ENCODE results near the gene KCNAB3. TPM values are rescaled to one million over a fixed set of nuclear protein-coding genes. Genes with fewer than 3 reads are reported as not detected.

KCNAB3 gene
- total and polyA plus RNA-seq, 4 donors = 0.23 to 0.67 (median 0.42) TPM

GRCh38 chr17:7951143-7951792, 21.6 kb upstream of the KCNAB3 start:
- no peak overlapping the region for H3K9ac ChIP-seq (ENCODE audit: low read depth in 1 of 2, low read length in 2 of 2)
- no peak overlapping the region for H3K4me3 ChIP-seq (ENCODE audit: low read depth in 1 of 3, low read length in 3 of 3)
- H3K4me1 ChIP-seq (ENCODE audit: control insufficient read depth in 4 of 4, insufficient read depth in 4 of 4, low read length in 3 of 4) = no peaks in the 10 kb centered on the region
- no peak for DNase-seq (ENCODE audit: low spot score)
- H3K36me3 ChIP-seq (ENCODE audit: control insufficient read depth in 4 of 4, insufficient read depth in 3 of 4, low read depth in 1 of 4, low read length in 3 of 4) = peaks cover 4 to 32% (median 19%) of the 10 kb centered on the region in 4 donors
- TF ChIP-seq HNF4A (conservative IDR thresholded peaks at IDR 0.05) (no peak), MAX (IDR thresholded peaks at IDR 0.05) (no peak), REST (IDR thresholded peaks at IDR 0.05) (no peak), ZBTB33 (IDR thresholded peaks at IDR 0.05) (no peak)
- no peaks in the 10 kb centered on the region for H3K27me3 ChIP-seq (ENCODE audit: control insufficient read depth in 4 of 4, insufficient read depth in 4 of 4, low read length in 3 of 4)
- 83% methylated on average over 5 of the region's 5 CpGs for WGBS
- no peaks in the 10 kb centered on the region for H3K9me3 ChIP-seq (ENCODE audit: control insufficient read depth in 4 of 4, low read length in 3 of 4)
- no peak overlapping the region for H3K27ac ChIP-seq (ENCODE audit: low read depth in 1 of 2, low read length in 2 of 2)

- 78% methylated on average over 3 of the region's 3 CpGs for WGBS
- Histone ChIP-seq H3K27ac (ENCODE audit: low read depth in 1 of 2, low read length in 2 of 2) (no peak overlapping the region), H3K36me3 (ENCODE audit: control insufficient read depth in 4 of 4, insufficient read depth in 3 of 4, low read depth in 1 of 4, low read length in 3 of 4) (peaks cover 4 to 39% (median 25%) of the 10 kb centered on the region in 4 donors)
Measured at GRCh38 chr17:7950578-7950977, 20.9 kb upstream of the KCNAB3 start.

More at GRCh38 chr17:7950578-7950977, 20.9 kb upstream of the KCNAB3 start:
- H3K9me3 ChIP-seq (ENCODE audit: control insufficient read depth in 4 of 4, low read length in 3 of 4) = no peaks in the 10 kb centered on the region
- no peak overlapping the region for H3K9ac ChIP-seq (ENCODE audit: low read depth in 1 of 2, low read length in 2 of 2)
- no peak for DNase-seq (ENCODE audit: low spot score)
- H3K4me1 ChIP-seq (ENCODE audit: control insufficient read depth in 4 of 4, insufficient read depth in 4 of 4, low read length in 3 of 4) = no peaks in the 10 kb centered on the region
- TF ChIP-seq FOXA2 (IDR thresholded peaks at IDR 0.05) (no peak), HNF4G (IDR thresholded peaks at IDR 0.05) (no peak), FOXA1 (IDR thresholded peaks at IDR 0.05) (no peak), TAF1 (conservative IDR thresholded peaks at IDR 0.05) (no peak), CTCF (IDR thresholded peaks at IDR 0.05; ENCODE audit: low read depth, low read length, missing input control) (no peak), EGR1 (IDR thresholded peaks at IDR 0.05; ENCODE audit: low read depth in 2 of 2) (no peak), MAX (IDR thresholded peaks at IDR 0.05) (no peak), RAD21 (IDR thresholded peaks at IDR 0.05) (no peak), NR2F2 (IDR thresholded peaks at IDR 0.05) (no peak), YY1 (IDR thresholded peaks at IDR 0.05) (no peak), HNF4A (conservative IDR thresholded peaks at IDR 0.05) (no peak), ATF3 (IDR thresholded peaks at IDR 0.05) (no peak), SP1 (IDR thresholded peaks at IDR 0.05) (no peak), ZBTB33 (IDR thresholded peaks at IDR 0.05) (no peak), RXRA (IDR thresholded peaks at IDR 0.05) (no peak), GABPA (IDR thresholded peaks at IDR 0.05 in 1 of 2, conservative IDR thresholded peaks at IDR 0.05 in 1 of 2) (no peak)
- no peak overlapping the region for H3K4me3 ChIP-seq (ENCODE audit: low read depth in 1 of 3, low read length in 3 of 3)
- H3K27me3 ChIP-seq (ENCODE audit: control insufficient read depth in 4 of 4, insufficient read depth in 4 of 4, low read length in 3 of 4) = no peaks in the 10 kb centered on the region

Data from liver (tissue), 9 donors.